ENCODE results near the gene FBN3.
"Not testable (repeated sequence)": the region's sequence is repeated elsewhere in the genome, so short reads cannot be mapped to it uniquely, and the experiment has no call there.

Gene FBN3

DNA sequence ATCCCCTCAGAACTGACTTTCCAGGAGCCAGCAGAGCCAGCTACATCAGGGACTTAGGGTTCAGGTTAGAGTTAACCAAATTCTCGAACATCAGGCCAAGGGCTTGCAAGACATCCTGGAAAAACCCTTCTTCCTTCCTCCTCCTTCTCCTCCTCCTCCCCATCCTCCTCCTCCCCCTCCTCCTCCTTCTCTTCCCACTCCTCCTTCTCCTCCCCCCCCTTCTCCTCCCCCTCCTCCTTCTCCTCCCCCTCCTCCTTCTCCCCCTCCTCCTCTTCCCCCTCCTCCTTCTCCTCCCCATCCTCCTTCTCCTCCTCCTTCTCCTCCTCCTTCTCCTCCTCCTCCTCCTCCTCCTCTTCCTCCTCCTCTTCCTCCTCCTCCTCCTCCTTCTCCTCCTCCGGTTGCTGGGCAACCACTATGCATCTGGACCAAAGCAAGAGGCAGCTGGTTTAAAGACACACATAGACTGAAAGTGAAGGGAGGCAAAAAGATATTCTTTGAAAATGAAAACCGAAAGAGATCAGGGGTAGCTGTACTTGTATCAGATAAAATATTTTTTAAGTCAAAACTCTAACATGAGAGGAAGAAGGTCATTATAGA is 102.7 kb downstream of the FBN3 start:
- no peak for DNase-seq

DNA sequence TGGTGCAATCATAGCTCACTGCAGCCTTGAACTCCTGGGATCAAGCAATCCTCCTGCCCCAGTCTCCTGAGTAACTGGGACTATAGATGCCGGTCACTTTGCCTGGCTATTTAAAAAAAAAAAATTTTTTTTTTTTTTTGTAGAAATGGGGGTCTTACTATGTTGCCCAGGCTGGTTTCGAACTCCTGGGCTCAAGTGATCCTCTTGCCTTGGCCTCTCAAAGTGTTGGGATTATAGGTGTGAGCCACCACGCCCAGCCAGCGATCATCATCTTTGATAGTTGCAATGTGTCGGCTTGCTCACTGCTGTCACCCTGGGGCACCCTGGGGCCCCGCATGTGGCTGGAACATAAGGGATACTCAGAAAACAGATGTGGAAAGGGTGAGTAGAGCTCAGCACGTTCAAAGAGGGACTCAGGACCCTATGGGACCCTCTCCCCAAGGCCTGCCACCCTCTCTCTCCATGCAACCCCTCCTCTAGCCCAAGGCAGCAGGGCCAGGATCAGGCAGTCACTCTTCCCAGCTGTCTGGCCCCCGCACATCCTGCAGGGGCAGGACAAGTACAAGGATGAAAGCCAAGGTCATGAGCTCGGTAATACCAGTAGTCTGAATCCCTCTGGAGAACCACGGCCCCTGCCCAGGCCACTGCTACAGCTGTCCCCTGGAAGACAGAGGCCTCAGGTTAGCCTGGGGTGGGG is 103.4 kb downstream of the FBN3 start:
- DNase-seq, result no peak

DNA sequence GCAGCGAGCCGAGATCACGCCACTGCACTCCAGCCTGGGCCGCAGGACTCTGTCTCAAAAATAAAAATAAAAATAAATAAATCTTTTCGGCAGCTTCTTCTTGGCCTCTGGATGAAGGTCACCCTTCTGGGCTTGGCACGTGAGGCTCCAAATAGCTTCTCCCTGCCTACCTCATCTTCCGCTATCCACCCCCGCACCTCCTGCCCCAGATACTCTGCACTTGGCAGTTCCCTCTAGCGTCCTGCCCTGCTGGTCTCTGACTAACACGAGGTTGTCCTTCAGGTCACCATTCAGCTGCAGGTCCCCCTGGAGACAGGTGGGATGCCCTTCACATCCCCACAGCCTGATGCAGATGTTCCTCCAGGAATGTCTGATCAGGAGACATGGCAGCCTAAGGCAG is 105.4 kb downstream of the FBN3 start:
- DNase-seq, result no peak

DNA sequence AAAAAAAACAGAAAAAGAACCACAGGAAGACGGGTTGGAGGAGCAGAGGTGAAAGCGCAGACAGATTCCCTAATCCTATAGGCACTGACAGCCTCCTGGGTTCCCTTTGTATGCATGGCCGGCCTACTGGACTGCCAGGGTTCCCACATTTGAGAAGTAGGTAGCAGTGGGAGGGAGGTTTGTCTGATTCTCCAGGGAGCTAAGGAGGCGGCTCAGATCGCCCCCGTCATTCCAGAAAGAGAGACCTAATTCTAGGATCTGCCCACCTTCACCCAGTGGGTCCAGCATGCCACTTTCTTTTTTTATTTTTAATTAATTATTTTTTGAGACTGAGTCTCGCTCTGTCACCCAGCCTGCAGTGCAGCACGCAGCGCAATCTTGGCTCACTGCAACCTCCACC is 106.5 kb downstream of the FBN3 start:
- no peak for DNase-seq

DNA sequence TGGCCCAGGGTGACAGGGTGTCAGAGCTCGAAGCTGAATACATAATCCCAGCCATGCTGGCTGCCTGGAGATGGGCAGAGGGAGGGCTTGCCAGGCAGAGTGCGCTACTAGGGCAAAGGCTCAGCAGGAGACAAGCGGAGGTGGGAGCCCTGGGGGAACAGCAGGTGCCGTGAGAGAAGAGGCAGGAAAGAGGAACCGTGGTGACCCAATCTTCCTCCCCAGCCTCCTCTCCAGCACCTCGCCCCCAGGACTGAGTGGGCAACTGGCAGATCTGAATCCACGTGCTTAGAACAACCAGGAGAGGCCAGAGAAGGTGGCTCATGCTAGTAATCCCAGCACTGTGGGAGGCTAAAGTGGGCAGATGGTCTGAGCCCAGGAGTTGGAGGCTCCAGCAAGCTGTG is 107.9 kb downstream of the FBN3 start:
- DNase-seq, result no peak

- DNase-seq, result no peak
Measured at GRCh38 chr19:8039231-8039630, 110.2 kb downstream of the FBN3 start.

DNA sequence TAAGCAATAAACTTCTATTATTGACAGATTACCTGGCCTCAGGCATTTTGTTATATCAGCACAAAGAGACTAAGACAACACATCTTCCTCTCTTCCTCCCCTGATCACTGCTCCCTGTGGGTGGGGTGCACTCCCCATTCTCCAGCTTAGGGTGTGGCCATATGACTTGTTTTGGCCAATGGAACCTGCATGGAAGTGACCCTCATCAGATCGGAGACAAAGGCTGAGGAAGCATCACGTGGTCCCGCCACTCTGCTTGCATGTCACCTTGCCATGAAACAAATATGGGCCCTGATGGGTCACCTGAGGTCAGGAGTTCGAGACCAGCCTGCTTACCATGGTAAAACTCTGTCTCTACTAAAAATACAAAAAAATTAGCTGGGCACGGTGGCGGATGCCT is 110.6 kb downstream of the FBN3 start:
- no peak for DNase-seq

GRCh38 chr19:8036434-8037099 is 112.8 kb downstream of the FBN3 start:
- DNase-seq, result no peak

GRCh38 chr19:8034178-8034525 is 115.2 kb downstream of the FBN3 start:
- DNase-seq, result no peak

- DNase-seq, result not testable (repeated sequence)
Measured at GRCh38 chr19:8033287-8034177, 115.9 kb downstream of the FBN3 start.

DNA sequence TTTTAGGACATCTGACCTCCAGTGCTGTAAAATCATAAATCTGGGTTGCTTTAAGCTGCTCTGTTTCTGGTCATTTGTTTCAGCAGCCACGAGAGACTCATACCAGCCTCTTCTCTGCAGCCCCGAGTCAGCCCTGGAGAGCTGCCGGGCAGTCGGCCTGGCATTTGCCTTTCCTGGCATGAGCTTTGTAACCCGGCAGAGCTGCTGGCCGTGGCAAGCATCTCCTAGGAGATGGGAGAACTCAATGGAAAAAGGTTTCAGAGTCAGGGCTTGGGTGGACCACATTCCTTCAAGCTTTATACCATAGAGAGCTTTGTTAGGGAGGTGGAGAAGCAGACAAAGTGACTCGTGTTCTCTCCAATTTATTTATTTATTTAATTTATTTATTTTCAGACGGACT is 118.4 kb downstream of the FBN3 start:
- DNase-seq, result no peak

GRCh38 chr19:8028951-8029491 is 120.4 kb downstream of the FBN3 start:
- no peak for DNase-seq

DNA sequence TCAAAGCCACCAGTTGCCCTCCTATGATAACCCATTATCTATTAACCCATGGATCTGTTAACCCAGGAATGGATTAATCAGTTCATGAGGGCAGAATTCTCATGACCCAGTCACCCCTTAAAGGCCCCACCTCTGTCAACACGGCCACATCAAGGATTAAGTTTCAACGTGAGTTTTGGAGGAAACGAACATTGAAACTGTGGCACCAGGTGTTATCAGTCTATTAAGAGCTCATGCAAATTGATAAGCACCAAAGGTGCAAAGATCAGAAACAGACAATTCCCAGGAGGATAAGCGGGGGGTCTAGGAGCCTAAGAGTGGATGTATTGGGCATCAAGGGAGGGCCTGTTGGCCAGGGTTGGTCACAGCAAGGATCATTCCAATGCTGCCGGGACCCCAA is 124.1 kb downstream of the FBN3 start:
- DNase-seq, result no peak

DNA sequence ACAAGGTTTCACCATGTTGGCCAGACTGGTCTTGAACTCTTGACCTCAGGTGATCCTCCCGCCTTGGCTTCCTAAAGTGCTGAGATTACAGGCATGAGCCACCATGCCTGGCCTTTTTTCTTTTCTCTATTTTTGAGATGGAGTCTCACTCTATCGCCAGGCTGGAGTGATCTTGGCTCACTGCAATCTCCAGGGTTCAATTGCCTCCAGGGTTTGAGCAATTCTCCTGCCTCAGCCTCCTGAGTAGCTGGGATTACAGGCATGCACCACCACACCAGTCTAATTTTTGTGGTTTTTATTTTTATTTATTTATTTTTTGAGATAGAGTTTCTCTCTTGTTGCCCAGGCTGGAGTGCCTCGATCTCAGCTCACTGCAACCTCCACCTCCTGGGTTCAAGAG is 125.1 kb downstream of the FBN3 start:
- not testable (repeated sequence) for DNase-seq

GRCh38 chr19:8023371-8023770 is 126.0 kb downstream of the FBN3 start:
- DNase-seq, result no peak

DNA sequence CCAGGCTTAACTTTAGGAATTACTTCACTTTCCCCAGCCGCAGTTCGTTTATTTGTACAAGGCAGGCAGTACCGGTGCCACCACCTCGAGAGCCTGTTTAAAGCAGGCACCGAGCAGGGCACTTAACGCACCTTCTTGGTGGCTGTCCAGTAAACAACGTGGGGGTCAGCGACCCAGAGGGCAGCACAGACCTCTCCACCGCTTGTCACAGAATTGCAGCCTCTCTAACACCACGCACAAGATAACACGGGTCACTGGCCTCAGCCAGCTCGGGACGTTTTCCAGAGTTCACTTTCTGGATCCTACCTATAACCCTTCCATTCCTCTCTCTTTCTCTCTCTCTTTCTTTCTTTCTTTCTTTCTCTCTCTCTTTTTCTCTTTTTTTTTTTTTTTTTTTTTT is 127.1 kb downstream of the FBN3 start:
- no peak for DNase-seq

GRCh38 chr19:8021374-8021773 is 128.0 kb downstream of the FBN3 start:
- no peak for DNase-seq

DNA sequence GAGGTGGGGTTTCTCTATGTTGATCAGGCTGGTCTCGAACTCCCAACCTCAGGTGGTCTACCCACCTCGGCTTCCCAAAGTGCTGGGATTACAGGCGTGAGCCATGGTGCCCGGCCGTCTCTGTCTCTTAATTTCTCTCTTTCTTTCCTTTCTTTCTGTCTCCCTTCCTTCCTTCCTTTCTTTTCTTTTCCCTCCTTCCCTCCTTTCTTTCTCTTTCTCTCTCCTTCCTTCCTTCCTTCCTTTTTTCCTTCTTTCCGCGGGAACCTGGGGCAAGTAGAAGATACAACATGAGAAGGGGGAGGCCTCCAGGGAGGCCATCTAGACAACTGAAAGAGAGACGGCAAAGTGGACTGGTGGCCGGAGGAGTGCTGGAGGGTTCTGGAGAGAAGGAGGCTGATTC is 128.7 kb downstream of the FBN3 start:
- no peak for DNase-seq

GRCh38 chr19:8017808-8018207 is 131.6 kb downstream of the FBN3 start:
- DNase-seq, result peak; percentile 45
